Ectodermal cell (in vitro differentiated cells): ENCODE results near the gene ERFL.

ENCODE experiments used
- H3K27ac ChIP-seq: 2 replicates; pipeline ENCODE4 v1.7.0; 2013; ENCODE audit warnings: mild to moderate bottlenecking, low read depth, low read length; ENCODE audit not compliant: insufficient read depth, poor library complexity, severe bottlenecking
- H3K27me3 ChIP-seq: 2 replicates; pipeline ENCODE4 v1.7.0; 2013; ENCODE audit warnings: mild to moderate bottlenecking, low read length; ENCODE audit not compliant: insufficient read depth, control insufficient read depth, poor library complexity, severe bottlenecking
- H3K36me3 ChIP-seq: one replicate; pipeline ENCODE4 v1.7.0; 2013; ENCODE audit warnings: low read length; ENCODE audit not compliant: control insufficient read depth, insufficient read depth
- H3K4me1 ChIP-seq: one replicate; pipeline ENCODE4 v1.7.0; 2013; ENCODE audit warnings: low read length; ENCODE audit not compliant: control insufficient read depth, insufficient read depth
- H3K4me3 ChIP-seq: 2 replicates; pipeline ENCODE4 v1.7.0; 2013; ENCODE audit warnings: low read depth, low read length, control low read depth; ENCODE audit not compliant: insufficient read depth
- H3K9me3 ChIP-seq: 2 replicates; pipeline ENCODE4 v1.7.0; 2013; ENCODE audit warnings: mild to moderate bottlenecking, low read length, moderate library complexity; ENCODE audit not compliant: control insufficient read depth
- WGBS, 2 experiments: methylation state at CpG; one replicate each; pipeline ENCODE4 v1.1.7; 2013; ENCODE audit warnings: missing lambda C conversion rate in 2 of 2; 5-methylcytosine and 5-hydroxymethylcytosine counted together

Gene ERFL

DNA sequence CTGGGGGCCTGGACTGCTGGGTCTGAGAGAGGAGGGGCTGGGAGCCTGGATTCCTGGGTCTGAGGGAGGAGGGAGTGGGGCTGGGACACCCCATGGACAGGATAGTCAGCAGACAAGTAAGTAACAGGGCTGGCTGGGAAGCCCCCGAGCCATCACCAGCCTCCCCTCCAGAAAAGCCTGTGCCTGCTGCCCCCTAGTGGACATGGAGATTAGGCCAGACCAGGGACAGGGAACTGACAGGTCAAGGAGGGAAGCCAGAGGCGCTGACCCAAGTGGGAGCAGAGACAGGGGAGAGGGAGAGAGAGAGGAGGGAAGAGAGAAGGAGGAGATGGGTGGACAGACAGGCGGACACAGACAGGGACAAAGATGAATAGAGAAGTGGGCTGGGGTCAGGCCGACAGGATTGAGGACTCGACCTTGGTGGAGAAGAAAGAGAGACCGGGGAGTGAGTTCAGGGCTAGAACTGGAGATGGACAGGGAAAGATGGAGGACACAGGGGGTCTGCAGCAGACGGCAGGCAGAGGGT is 6.7 kb upstream of the ERFL start:
- no peak overlapping the region for H3K4me3 ChIP-seq
- no peaks in the 10 kb centered on the region for H3K9me3 ChIP-seq
- H3K27ac ChIP-seq, result no peak overlapping the region
- H3K27me3 ChIP-seq, result peaks cover 91% of the 10 kb centered on the region
- no peaks in the 10 kb centered on the region for H3K4me1 ChIP-seq
- no peaks in the 10 kb centered on the region for H3K36me3 ChIP-seq
- 31 to 32% methylated on average over 7 of the region's 7 CpGs for WGBS, 2 experiments

- WGBS, 2 experiments, result 46 to 54% methylated on average over 7 of the region's 7 CpGs
- peaks cover 1% of the 10 kb centered on the region for H3K4me1 ChIP-seq
- peaks cover 96% of the 10 kb centered on the region for H3K27me3 ChIP-seq
- H3K9me3 ChIP-seq, result no peaks in the 10 kb centered on the region
- H3K36me3 ChIP-seq, result no peaks in the 10 kb centered on the region
- no peak overlapping the region for H3K27ac ChIP-seq
- no peak overlapping the region for H3K4me3 ChIP-seq
These were observed 5.6 kb upstream of the ERFL start for GRCh38 chr19:41933693-41934426.

DNA sequence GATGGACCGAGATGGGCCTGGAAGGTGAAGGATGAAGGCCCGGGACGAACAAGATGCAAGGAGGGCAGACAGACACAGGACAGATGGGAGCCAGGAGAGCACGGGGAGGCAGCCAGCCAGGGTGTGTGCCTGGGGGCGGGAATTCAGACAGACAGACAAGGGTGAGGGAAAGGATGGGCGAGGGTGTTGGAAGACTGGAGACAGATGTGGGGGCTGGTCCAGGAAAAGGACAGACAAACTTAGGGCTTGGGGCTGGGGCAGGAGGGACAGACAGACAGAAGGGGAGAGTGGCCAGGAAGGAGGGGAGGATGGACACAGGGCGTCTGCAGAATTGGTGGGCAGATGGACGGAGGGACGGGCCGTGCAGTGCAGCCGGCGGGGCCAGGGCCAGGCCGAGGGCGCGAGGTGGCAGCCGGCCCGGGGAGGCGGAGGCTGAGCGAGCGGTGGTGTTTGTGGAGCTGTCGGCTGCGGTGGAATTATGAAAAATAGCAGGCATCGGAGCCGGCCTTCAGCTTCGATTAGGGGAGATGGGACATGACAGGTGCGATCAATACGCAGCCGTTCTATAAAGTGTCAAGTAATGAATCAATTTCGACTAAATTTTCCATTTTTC is 4.6 kb upstream of the ERFL start:
- H3K9me3 ChIP-seq, result no peaks in the 10 kb centered on the region
- peaks cover 4% of the 10 kb centered on the region for H3K4me1 ChIP-seq
- H3K36me3 ChIP-seq, result no peaks in the 10 kb centered on the region
- no peak overlapping the region for H3K27ac ChIP-seq
- H3K27me3 ChIP-seq, result peaks cover 100% of the 10 kb centered on the region
- 33 to 35% methylated on average over 29 of the region's 29 CpGs for WGBS, 2 experiments
- H3K4me3 ChIP-seq, result no peak overlapping the region

DNA sequence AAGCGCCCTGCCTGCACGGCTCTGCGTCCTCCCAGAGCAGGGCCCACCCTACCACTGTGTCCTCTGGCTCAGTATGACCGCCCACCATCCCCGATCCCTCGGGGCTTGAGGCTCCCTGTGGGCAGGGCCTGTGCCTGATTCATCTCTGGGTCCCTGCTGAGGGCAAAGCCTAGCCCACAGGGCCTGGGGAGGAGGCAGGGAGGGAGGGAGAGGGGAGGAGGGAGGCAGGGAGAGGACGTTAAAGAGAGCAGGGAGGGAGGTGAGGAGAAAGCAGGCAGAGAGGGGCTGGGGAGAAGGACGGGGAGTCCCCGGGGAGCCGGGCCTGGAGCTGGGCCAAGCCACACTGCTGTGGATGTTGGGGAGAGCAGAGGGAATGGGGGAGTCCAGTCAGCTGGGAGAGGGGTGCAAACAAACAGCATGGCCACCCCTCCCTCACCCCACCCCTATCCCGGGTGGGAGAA is 4.0 kb upstream of the ERFL start:
- peaks cover 4% of the 10 kb centered on the region for H3K4me1 ChIP-seq
- H3K27me3 ChIP-seq, result peaks cover 100% of the 10 kb centered on the region
- H3K36me3 ChIP-seq, result no peaks in the 10 kb centered on the region
- 19 to 21% methylated on average over 11 of the region's 11 CpGs for WGBS, 2 experiments
- no peak overlapping the region for H3K4me3 ChIP-seq
- H3K27ac ChIP-seq, result no peak overlapping the region
- H3K9me3 ChIP-seq, result no peaks in the 10 kb centered on the region

GRCh38 chr19:41930926-41931592 is 2.8 kb upstream of the ERFL start:
- 6 to 7% methylated on average over 17 of the region's 17 CpGs for WGBS, 2 experiments
- peaks cover 4% of the 10 kb centered on the region for H3K4me1 ChIP-seq
- peaks cover 100% of the 10 kb centered on the region for H3K27me3 ChIP-seq
- H3K9me3 ChIP-seq, result no peaks in the 10 kb centered on the region
- no peaks in the 10 kb centered on the region for H3K36me3 ChIP-seq
- H3K4me3 ChIP-seq, result no peak overlapping the region
- no peak overlapping the region for H3K27ac ChIP-seq

- H3K27me3 ChIP-seq, result peaks cover 100% of the 10 kb centered on the region
- 42 to 47% methylated on average over 7 of the region's 7 CpGs for WGBS, 2 experiments
- no peaks in the 10 kb centered on the region for H3K9me3 ChIP-seq
- no peak overlapping the region for H3K4me3 ChIP-seq
- no peak overlapping the region for H3K27ac ChIP-seq
- peaks cover 4% of the 10 kb centered on the region for H3K4me1 ChIP-seq
- H3K36me3 ChIP-seq, result no peaks in the 10 kb centered on the region
These were observed 2.1 kb upstream of the ERFL start for GRCh38 chr19:41930322-41930722.

DNA sequence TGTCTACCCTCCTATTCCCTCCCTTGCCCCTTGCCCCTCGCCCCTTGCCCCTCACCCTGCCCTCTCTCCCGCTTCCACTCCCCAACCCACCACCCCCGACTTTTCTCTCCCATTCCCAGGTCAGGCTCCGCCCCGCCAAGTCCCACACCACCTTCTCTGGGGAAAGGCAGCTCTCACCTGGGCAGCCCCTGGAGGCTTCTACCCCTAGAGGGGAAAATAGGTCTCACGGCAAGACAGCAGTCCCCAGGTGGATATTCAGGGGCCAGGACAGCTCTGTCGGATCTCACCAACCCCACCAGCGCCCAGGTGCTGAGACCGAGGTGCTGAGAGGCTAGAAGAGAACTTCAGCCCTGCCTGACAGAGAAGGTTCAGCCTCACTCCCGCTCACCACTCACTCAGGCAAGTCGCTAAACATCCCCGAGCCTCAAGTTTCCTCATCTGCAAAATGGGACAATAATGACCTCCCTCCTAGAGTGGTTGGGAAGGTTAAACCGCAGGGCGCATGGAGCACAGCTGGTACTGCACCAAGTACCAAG is 1.4 kb upstream of the ERFL start:
- Histone ChIP-seq H3K27ac (no peak overlapping the region), H3K36me3 (no peaks in the 10 kb centered on the region), H3K4me1 (peaks cover 4% of the 10 kb centered on the region), H3K9me3 (no peaks in the 10 kb centered on the region), H3K4me3 (no peak overlapping the region), H3K27me3 (peaks cover 100% of the 10 kb centered on the region)
- 20 to 23% methylated on average over 14 of the region's 14 CpGs for WGBS, 2 experiments

DNA sequence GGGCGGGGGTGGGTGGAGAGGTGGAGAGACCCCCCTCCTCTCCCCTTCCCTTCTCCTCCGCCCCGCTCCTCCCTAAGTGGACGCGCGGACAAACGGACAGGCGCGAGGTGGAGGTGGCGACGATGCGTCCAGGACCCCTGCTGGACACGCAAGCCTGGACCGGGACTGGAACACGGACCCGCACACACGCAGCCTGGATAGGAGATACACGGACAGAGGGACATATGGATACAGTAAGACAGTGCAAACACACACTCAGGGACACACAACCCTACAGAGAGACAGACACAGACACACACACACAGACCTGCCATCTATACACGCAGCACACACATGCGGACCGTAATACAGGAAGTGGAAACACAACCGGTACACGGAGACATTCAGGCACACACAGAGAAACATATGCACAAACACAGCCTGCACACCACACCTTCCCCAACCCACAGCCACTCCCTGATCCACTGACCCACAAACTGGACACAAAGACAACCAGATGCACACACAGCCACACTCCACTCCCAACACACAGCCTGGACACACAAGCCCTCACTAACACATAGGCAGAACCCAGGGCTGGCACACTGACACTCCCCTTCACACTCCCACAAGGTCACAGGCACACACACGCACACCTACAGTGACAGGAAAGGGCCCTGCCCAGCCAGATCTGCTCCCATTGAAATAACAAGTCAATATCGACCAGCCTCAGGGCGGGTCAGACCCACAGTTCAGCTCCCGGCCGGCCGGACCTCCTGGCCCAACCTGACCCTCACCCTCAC is 696 bp upstream of the ERFL start:
- H3K27me3 ChIP-seq, result peaks cover 100% of the 10 kb centered on the region
- no peak overlapping the region for H3K27ac ChIP-seq
- H3K36me3 ChIP-seq, result no peaks in the 10 kb centered on the region
- no peaks in the 10 kb centered on the region for H3K9me3 ChIP-seq
- H3K4me1 ChIP-seq, result peaks cover 4% of the 10 kb centered on the region
- WGBS, 2 experiments, result 6% methylated on average over 28 to 29 of the region's 29 CpGs
- H3K4me3 ChIP-seq, result peak overlapping the region; percentile 19

- 2 to 3% methylated on average over 43 of the region's 43 CpGs for WGBS, 2 experiments
These were observed 604 bp downstream of the ERFL start for GRCh38 chr19:41927497-41928192.

More at GRCh38 chr19:41927497-41928192, 604 bp downstream of the ERFL start:
- H3K27ac ChIP-seq, result no peak overlapping the region
- no peaks in the 10 kb centered on the region for H3K9me3 ChIP-seq
- H3K27me3 ChIP-seq, result peaks cover 100% of the 10 kb centered on the region
- no peaks in the 10 kb centered on the region for H3K36me3 ChIP-seq
- peak overlapping the region; percentile 19 for H3K4me3 ChIP-seq
- peaks cover 4% of the 10 kb centered on the region for H3K4me1 ChIP-seq
